GM12872 (cell line): ENCODE results near the gene HEPACAM.

Experiments used
- CTCF ChIP-seq: IDR thresholded peaks from 3 replicates; pipeline ENCODE4 v1.5.1; 2011; ENCODE audit warnings: low read depth, mild to moderate bottlenecking, low read length, moderate library complexity; ENCODE audit not compliant: insufficient read depth

Gene HEPACAM

GRCh38 chr11:124950601-124951330 is 14.9 kb upstream of the HEPACAM start:
- no peak for TF ChIP-seq CTCF

- TF ChIP-seq CTCF, result no peak
These were observed 10.9 kb upstream of the HEPACAM start for GRCh38 chr11:124946735-124947141.

DNA sequence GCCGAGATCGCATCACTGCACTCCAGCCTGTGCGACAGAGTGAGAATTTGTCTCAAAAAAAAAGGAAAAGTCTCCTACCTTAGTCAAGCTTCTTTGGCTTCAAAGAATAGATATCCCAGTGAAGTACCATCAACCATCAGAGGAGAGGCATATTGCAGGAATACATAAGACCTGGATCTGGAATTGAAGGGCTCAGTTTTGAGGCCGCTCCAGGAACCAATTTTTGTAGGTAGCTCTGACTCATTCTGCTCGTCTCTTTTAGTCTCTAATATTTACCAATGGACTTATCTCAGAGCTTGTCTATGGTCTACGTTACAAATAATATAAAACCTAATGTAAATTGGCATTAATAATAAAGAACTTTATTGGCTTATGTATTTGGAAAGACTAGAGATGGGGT is 10.0 kb upstream of the HEPACAM start:
- TF ChIP-seq CTCF, result no peak

- no peak for TF ChIP-seq CTCF
These were observed 8.7 kb upstream of the HEPACAM start for GRCh38 chr11:124944565-124944964.

- no peak for TF ChIP-seq CTCF
These were observed 7.9 kb upstream of the HEPACAM start for GRCh38 chr11:124943741-124944140.

- TF ChIP-seq CTCF, result no peak
These were observed 7.4 kb upstream of the HEPACAM start for GRCh38 chr11:124943254-124943616.

- no peak for TF ChIP-seq CTCF
These were observed 6.8 kb upstream of the HEPACAM start for GRCh38 chr11:124942466-124943253.
